HL-60 (cell line): ENCODE data around the gene ABCC8.

Experiments used
- DNase-seq, 2 experiments: peaks; one replicate each; pipeline ENCODE4 v3.0.0-alpha.2; 2010 to 2020; ENCODE audit warnings: low read depth in 1 of 2, low spot score in 1 of 2
- H3K27ac ChIP-seq: fragments of 250-450 bp; sonication (Bioruptor Pico); replicated peaks from 2 replicates; pipeline ENCODE4 v1.5.1; 2020; ENCODE audit warnings: mild to moderate bottlenecking, moderate library complexity
- H3K27me3 ChIP-seq: fragments of 250-450 bp; sonication (Bioruptor Pico); 2 replicates; pipeline ENCODE4 v1.5.1; 2021; ENCODE audit warnings: mild to moderate bottlenecking, moderate library complexity; ENCODE audit not compliant: insufficient read depth, poor library complexity, severe bottlenecking
- H3K4me3 ChIP-seq: replicated peaks from 2 replicates; pipeline ENCODE4 v1.5.1; 2011; ENCODE audit warnings: mild to moderate bottlenecking, control low read depth, low read length; ENCODE audit not compliant: insufficient read depth
- CTCF ChIP-seq: IDR thresholded peaks from one replicate; pipeline ENCODE4 v1.5.1; 2011; ENCODE audit warnings: low read length, control low read depth, inconsistent platforms; ENCODE audit not compliant: insufficient read depth
- GABPA ChIP-seq: IDR thresholded peaks from 2 replicates; pipeline ENCODE4 v1.6.1; 2012; ENCODE audit warnings: low read depth
- POLR2AphosphoS5 ChIP-seq: IDR thresholded peaks from 2 replicates; pipeline ENCODE4 v1.6.1; 2012; ENCODE audit warnings: low read depth
- REST ChIP-seq: IDR thresholded peaks from 2 replicates; pipeline ENCODE4 v1.6.1; 2012; ENCODE audit warnings: low read depth; ENCODE audit not compliant: insufficient replicate concordance
- SPI1 ChIP-seq: IDR thresholded peaks from 2 replicates; pipeline ENCODE4 v1.6.1; 2012; ENCODE audit warnings: low read depth, mild to moderate bottlenecking, borderline replicate concordance

ABCC8 gene

GRCh38 chr11:17406082-17406817 lies 70.4 kb downstream of the ABCC8 start:
- TF ChIP-seq GABPA (no peak), POLR2AphosphoS5 (no peak), REST (no peak), SPI1 (no peak), CTCF (no peak)
- DNase-seq = no peak
- no peak overlapping the region for H3K27ac ChIP-seq
- H3K27me3 ChIP-seq = peaks cover 3% of the 10 kb centered on the region
- H3K4me3 ChIP-seq = no peak overlapping the region

- H3K4me3 ChIP-seq = no peak overlapping the region
- H3K27me3 ChIP-seq = no peaks in the 10 kb centered on the region
- TF ChIP-seq CTCF = no peak
- no peak for TF ChIP-seq SPI1
- TF ChIP-seq POLR2AphosphoS5 = no peak
- TF ChIP-seq GABPA = no peak
- no peak for TF ChIP-seq REST
- DNase-seq = no peak
- no peak overlapping the region for H3K27ac ChIP-seq
Measured at GRCh38 chr11:17405232-17406005, 71.2 kb downstream of the ABCC8 start.

- H3K27me3 ChIP-seq = no peaks in the 10 kb centered on the region
- TF ChIP-seq CTCF (no peak), SPI1 (no peak), GABPA (no peak), REST (no peak), POLR2AphosphoS5 (no peak)
- H3K27ac ChIP-seq = no peak overlapping the region
- no peak overlapping the region for H3K4me3 ChIP-seq
- DNase-seq = no peak
Measured at GRCh38 chr11:17403980-17404759, 72.5 kb downstream of the ABCC8 start.
